OCI-LY1 (cell line): Measurements from ENCODE around the gene CBX8.

Experiments
- H2AFZ ChIP-seq: fragments of 200-600 bp; sonication (generic), shearing (Covaris generic); 2 replicates; pipeline ENCODE4 v1.6.0; 2014; ENCODE audit warnings: antibody characterized with exemption, mild to moderate bottlenecking, low read length
- H3F3A ChIP-seq: fragments of 200-600 bp; sonication (generic), shearing (Covaris generic); 2 replicates; pipeline ENCODE4 v1.6.0; 2014; ENCODE audit warnings: mild to moderate bottlenecking, antibody characterized with exemption, low read length, moderate library complexity; ENCODE audit not compliant: insufficient read depth
- H3K27ac ChIP-seq: fragments of 200-600 bp; sonication (generic); 2 replicates; pipeline ENCODE4 v1.5.1; 2014; ENCODE audit warnings: low read length, mixed run types, mild to moderate bottlenecking, low read depth; ENCODE audit not compliant: poor library complexity, severe bottlenecking
- H3K27me3 ChIP-seq: fragments of 200-600 bp; sonication (generic); 2 replicates; pipeline ENCODE4 v1.6.0; 2014; ENCODE audit warnings: antibody characterized with exemption, mild to moderate bottlenecking, low read length, moderate library complexity; ENCODE audit not compliant: insufficient read depth
- H3K36me3 ChIP-seq: fragments of 200-600 bp; sonication (generic); 2 replicates; pipeline ENCODE4 v1.6.1; 2014; ENCODE audit warnings: mild to moderate bottlenecking, antibody characterized with exemption, low read length, moderate library complexity, mixed read lengths; ENCODE audit not compliant: insufficient read depth
- H3K4me1 ChIP-seq: fragments of 200-600 bp; sonication (generic); 2 replicates; pipeline ENCODE4 v1.5.1; 2014; ENCODE audit warnings: mild to moderate bottlenecking, low read length, moderate library complexity; ENCODE audit not compliant: insufficient read depth, severe bottlenecking
- H3K4me2 ChIP-seq: fragments of 200-600 bp; sonication (generic), shearing (Covaris generic); 2 replicates; pipeline ENCODE4 v1.6.1; 2014; ENCODE audit warnings: low read length
- H3K4me3 ChIP-seq: fragments of 200-600 bp; sonication (generic); 2 replicates; pipeline ENCODE4 v1.5.1; 2014; ENCODE audit warnings: low read length, low read depth, mild to moderate bottlenecking, mixed read lengths; ENCODE audit not compliant: poor library complexity, severe bottlenecking
- H3K79me2 ChIP-seq: fragments of 200-600 bp; shearing (Covaris generic); 2 replicates; pipeline ENCODE4 v1.6.1; 2016; ENCODE audit warnings: mixed run types, low read length, mixed read lengths; ENCODE audit not compliant: insufficient read depth
- H3K9ac ChIP-seq: fragments of 200-600 bp; sonication (generic), shearing (Covaris generic); 2 replicates; pipeline ENCODE4 v1.6.1; 2014; ENCODE audit warnings: mild to moderate bottlenecking, low read length, mixed read lengths
- H3K9me2 ChIP-seq: fragments of 200-600 bp; sonication (generic), shearing (Covaris generic); 2 replicates; pipeline ENCODE4 v1.6.1; 2014; ENCODE audit warnings: low read depth, mild to moderate bottlenecking, low read length, mixed read lengths
- H3K9me3 ChIP-seq: fragments of 200-600 bp; shearing (Covaris generic); 2 replicates; pipeline ENCODE4 v1.6.1; 2014; ENCODE audit warnings: low read length, mixed read lengths
- H4K20me1 ChIP-seq: fragments of 200-600 bp; sonication (generic), shearing (Covaris generic); 2 replicates; pipeline ENCODE4 v1.6.0; 2016; ENCODE audit warnings: mild to moderate bottlenecking, low read length; ENCODE audit not compliant: insufficient read depth
- CTCF ChIP-seq: fragments of 200-600 bp; sonication (generic), shearing (Covaris generic); IDR thresholded peaks from 2 replicates; pipeline ENCODE4 v1.5.1; 2017; ENCODE audit warnings: mild to moderate bottlenecking, antibody characterized with exemption, low read length, moderate library complexity, mixed read lengths
- EZH2 ChIP-seq: fragments of 200-600 bp; sonication (generic), shearing (Covaris generic); IDR thresholded peaks from 2 replicates; pipeline ENCODE4 v1.8.0; 2017; ENCODE audit warnings: borderline replicate concordance, mixed run types, mild to moderate bottlenecking, antibody characterized with exemption, low read length, moderate library complexity, mixed read lengths

CBX8 gene

GRCh38 chr17:79752175-79752574 lies 44.7 kb downstream of the CBX8 start:
- no peak overlapping the region for H3K9ac ChIP-seq

DNA sequence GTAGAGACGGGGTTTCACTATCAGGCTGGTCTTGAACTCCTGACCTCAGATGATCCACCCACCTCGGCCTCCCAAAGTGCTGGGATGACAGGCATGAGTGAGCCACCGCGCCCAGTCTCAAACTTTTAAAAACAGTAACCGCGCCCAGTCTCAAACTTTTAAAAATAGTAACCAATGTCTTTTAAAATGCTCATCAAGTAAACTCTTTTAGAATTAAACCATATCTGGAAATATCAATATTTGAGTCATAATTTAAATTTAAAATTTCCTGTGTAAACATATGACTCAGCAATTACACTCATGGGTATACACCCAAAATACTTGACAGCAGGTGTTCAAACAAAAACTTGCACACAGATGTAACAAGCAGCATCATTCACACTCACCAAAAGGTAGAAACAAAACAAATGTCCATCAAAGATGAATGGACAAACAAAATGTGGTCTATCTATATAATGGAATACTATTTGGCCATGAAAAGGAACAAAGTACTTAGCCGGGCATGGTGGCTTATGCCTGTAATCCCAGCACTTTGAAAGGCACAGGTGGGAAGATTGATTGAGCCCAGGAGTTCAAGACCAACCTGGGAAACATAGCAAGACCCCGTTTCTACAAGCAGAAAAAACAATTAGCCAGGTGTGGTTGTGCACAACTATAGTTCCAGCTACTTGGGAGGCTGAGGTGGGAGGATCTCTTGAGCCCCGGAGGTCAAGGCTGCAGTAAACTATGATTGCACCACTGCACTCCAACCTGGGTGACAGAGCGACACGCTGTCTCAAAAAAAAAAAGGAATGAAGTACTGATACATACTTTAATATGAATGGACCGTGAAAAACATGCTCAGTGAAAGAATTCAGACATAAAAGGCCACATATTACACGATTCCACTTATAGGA lies 46.0 kb downstream of the CBX8 start:
- no peaks in the 10 kb centered on the region for H3K9me3 ChIP-seq
- no peaks in the 10 kb centered on the region for H3K79me2 ChIP-seq
- no peaks in the 10 kb centered on the region for H3K4me1 ChIP-seq
- H3K9ac ChIP-seq: no peak overlapping the region
- no peaks in the 10 kb centered on the region for H3K36me3 ChIP-seq
- H3K4me3 ChIP-seq: no peak overlapping the region
- H3K9me2 ChIP-seq: no peaks in the 10 kb centered on the region
- H3K4me2 ChIP-seq: no peak overlapping the region
- H3F3A ChIP-seq: no peaks in the 10 kb centered on the region
- no peak overlapping the region for H3K27ac ChIP-seq
- TF ChIP-seq CTCF: no peak
- no peak for TF ChIP-seq EZH2
- H2AFZ ChIP-seq: no peak overlapping the region
- H3K27me3 ChIP-seq: no peaks in the 10 kb centered on the region; the same call in 1 of the 2 replicates
- H4K20me1 ChIP-seq: no peaks in the 10 kb centered on the region

More at GRCh38 chr17:79752175-79752574, 44.7 kb downstream of the CBX8 start:
- H3K27me3 ChIP-seq: no peaks in the 10 kb centered on the region; the same call in 1 of the 2 replicates
- H3K27ac ChIP-seq: no peak overlapping the region
- TF ChIP-seq EZH2: no peak
- TF ChIP-seq CTCF: no peak
- no peak overlapping the region for H2AFZ ChIP-seq
- no peaks in the 10 kb centered on the region for H3K9me3 ChIP-seq
- H3K9me2 ChIP-seq: no peaks in the 10 kb centered on the region
- no peaks in the 10 kb centered on the region for H4K20me1 ChIP-seq
- no peaks in the 10 kb centered on the region for H3F3A ChIP-seq
- H3K4me1 ChIP-seq: no peaks in the 10 kb centered on the region
- no peaks in the 10 kb centered on the region for H3K36me3 ChIP-seq
- H3K4me2 ChIP-seq: no peak overlapping the region
- H3K79me2 ChIP-seq: no peaks in the 10 kb centered on the region
- no peak overlapping the region for H3K4me3 ChIP-seq

- Histone ChIP-seq H3K27me3 (no peaks in the 10 kb centered on the region; the same call in 1 of the 2 replicates), H3F3A (no peaks in the 10 kb centered on the region), H3K9me2 (no peaks in the 10 kb centered on the region), H3K4me3 (no peak overlapping the region), H3K4me1 (no peaks in the 10 kb centered on the region), H3K9me3 (no peaks in the 10 kb centered on the region), H3K4me2 (no peak overlapping the region), H2AFZ (no peak overlapping the region), H3K79me2 (no peaks in the 10 kb centered on the region), H4K20me1 (no peaks in the 10 kb centered on the region), H3K9ac (no peak overlapping the region), H3K27ac (no peak overlapping the region), H3K36me3 (no peaks in the 10 kb centered on the region)
- no peak for TF ChIP-seq EZH2
- TF ChIP-seq CTCF: no peak
These were observed 46.9 kb downstream of the CBX8 start for GRCh38 chr17:79749958-79750357.
